ENCODE data around the gene ARL8B.
A peak's percentile ranks its signal among the peaks of the same experiment; 100 is the strongest.

Gene ARL8B

DNA sequence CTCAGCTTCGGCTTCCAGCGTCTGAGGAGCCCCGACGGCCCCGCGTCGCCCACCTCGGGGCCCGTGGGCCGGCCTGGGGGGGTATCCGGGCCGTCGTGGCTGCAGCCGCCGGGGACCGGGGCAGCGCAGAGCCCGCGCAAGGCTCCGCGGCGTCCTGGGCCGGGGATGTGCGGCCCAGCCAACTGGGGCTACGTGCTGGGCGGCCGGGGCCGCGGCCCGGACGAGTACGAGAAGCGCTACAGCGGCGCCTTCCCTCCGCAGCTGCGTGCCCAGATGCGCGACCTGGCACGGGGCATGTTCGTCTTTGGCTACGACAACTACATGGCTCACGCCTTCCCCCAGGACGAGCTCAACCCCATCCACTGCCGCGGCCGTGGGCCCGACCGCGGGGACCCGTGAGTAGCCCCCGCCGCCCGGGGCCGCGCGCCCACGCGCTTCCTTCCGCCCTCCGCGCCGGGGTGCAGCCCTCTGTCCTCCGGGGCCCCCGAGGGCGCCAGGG is 65.9 kb downstream of the ARL8B start:
- Mint-ChIP-seq H3K27ac (peak overlapping the region; percentile 96 to 99), H3K4me3 (peak overlapping the region; percentile 96 to 100), H3K36me3 (ENCODE audit: insufficient read depth) (peaks cover 26% of the 10 kb centered on the region), H3K4me1 (ENCODE audit: low read depth in 2 of 2) (peaks cover 35 to 36% of the 10 kb centered on the region in 2 donors), H3K9me3 (no peaks in the 10 kb centered on the region), H3K27me3 (no peaks in the 10 kb centered on the region)
- DNase-seq = peak; percentile 44 to 52 (median 51)
- ATAC-seq (replicated peaks) = peak; percentile 43

DNA sequence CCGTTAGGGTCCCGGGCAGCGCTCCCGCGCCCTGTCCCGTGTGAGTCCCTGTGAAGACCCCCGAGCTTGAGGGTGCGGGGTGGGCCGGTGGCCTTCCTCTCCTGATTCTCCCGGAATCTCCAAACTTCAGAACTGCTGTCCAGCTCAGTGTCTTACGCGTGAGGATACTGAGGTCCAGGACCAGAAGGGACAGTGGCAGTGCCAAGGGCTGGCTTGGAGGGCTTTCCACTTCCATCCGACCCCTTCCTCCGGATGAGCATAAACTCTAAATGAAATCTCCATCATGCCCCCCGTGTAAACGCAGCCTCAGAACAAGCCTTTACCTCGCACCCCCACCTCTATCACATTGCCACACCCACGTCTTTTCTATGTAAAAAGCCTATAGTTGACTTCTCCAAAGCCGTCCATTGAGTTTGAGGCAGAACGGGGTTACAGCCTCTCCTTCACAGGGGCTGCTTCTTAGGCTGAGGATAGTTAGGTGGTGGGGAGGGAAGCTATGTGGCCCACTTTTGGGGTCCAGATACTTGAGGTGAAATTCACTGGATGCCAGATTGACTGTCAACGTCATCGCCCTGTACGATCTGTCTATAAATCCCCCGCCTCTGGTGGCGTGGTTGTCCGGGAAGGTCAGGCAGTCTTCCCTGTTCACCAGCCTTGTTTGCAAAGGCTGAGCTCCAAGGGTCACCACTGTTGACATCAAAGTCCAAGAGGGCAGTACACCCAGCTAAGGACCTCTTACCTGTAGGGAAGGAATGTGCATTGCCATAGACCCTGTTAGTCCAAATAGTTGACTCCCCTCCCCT is 66.5 kb downstream of the ARL8B start:
- Mint-ChIP-seq H3K4me3 (peak overlapping the region; percentile 96 to 100), H3K9me3 (no peaks in the 10 kb centered on the region), H3K27ac (peak overlapping the region; percentile 96 to 99), H3K4me1 (ENCODE audit: low read depth in 2 of 2) (peaks cover 37 to 38% of the 10 kb centered on the region in 2 donors), H3K36me3 (ENCODE audit: insufficient read depth) (peaks cover 29% of the 10 kb centered on the region), H3K27me3 (no peaks in the 10 kb centered on the region)
- peak; percentile 38 to 52 (median 42) for DNase-seq
- peak; percentile 26 for ATAC-seq (replicated peaks)

- Mint-ChIP-seq H3K27me3 (no peaks in the 10 kb centered on the region), H3K9me3 (no peaks in the 10 kb centered on the region), H3K4me3 (peak overlapping the region; percentile 96 to 100), H3K36me3 (ENCODE audit: insufficient read depth) (peaks cover 32% of the 10 kb centered on the region), H3K4me1 (ENCODE audit: low read depth in 2 of 2) (peaks cover 53 to 55% of the 10 kb centered on the region in 2 donors), H3K27ac (peak overlapping the region; percentile 96 to 99)
- ATAC-seq (replicated peaks) = no peak
- DNase-seq = no peak
Observed at GRCh38 chr3:5190147-5190791, 68.2 kb downstream of the ARL8B start.

- Mint-ChIP-seq H3K4me1 (ENCODE audit: low read depth in 2 of 2) (peaks cover 57 to 69% of the 10 kb centered on the region in 2 donors), H3K27me3 (no peaks in the 10 kb centered on the region), H3K36me3 (ENCODE audit: insufficient read depth) (peaks cover 34% of the 10 kb centered on the region), H3K4me3 (peak overlapping the region; percentile 22 to 26), H3K9me3 (no peaks in the 10 kb centered on the region), H3K27ac (peak overlapping the region; percentile 56 to 91)
- DNase-seq (no peak), ATAC-seq (replicated peaks) (no peak)
Observed at GRCh38 chr3:5191555-5192304, 69.6 kb downstream of the ARL8B start.

GRCh38 chr3:5192571-5193365 is 70.7 kb downstream of the ARL8B start:
- Mint-ChIP-seq H3K27ac (peak overlapping the region; percentile 56 to 91), H3K9me3 (no peaks in the 10 kb centered on the region), H3K27me3 (no peaks in the 10 kb centered on the region), H3K4me1 (ENCODE audit: low read depth in 2 of 2) (peaks cover 66 to 80% of the 10 kb centered on the region in 2 donors), H3K36me3 (ENCODE audit: insufficient read depth) (peaks cover 39% of the 10 kb centered on the region), H3K4me3 (peak overlapping the region; percentile 22 to 26)
- DNase-seq (no peak), ATAC-seq (replicated peaks) (no peak)

GRCh38 chr3:5194341-5194740 is 72.2 kb downstream of the ARL8B start:
- ATAC-seq (replicated peaks) (no peak), DNase-seq (no peak)
- H3K4me1 Mint-ChIP-seq (ENCODE audit: low read depth in 2 of 2) = peaks cover 70 to 87% of the 10 kb centered on the region in 2 donors
- no peaks in the 10 kb centered on the region for H3K9me3 Mint-ChIP-seq
- peaks cover 38% of the 10 kb centered on the region for H3K36me3 Mint-ChIP-seq (ENCODE audit: insufficient read depth)
- H3K27ac Mint-ChIP-seq = peak overlapping the region; percentile 89 to 92
- H3K4me3 Mint-ChIP-seq = peak overlapping the region; percentile 49 to 53
- no peaks in the 10 kb centered on the region for H3K27me3 Mint-ChIP-seq

DNA sequence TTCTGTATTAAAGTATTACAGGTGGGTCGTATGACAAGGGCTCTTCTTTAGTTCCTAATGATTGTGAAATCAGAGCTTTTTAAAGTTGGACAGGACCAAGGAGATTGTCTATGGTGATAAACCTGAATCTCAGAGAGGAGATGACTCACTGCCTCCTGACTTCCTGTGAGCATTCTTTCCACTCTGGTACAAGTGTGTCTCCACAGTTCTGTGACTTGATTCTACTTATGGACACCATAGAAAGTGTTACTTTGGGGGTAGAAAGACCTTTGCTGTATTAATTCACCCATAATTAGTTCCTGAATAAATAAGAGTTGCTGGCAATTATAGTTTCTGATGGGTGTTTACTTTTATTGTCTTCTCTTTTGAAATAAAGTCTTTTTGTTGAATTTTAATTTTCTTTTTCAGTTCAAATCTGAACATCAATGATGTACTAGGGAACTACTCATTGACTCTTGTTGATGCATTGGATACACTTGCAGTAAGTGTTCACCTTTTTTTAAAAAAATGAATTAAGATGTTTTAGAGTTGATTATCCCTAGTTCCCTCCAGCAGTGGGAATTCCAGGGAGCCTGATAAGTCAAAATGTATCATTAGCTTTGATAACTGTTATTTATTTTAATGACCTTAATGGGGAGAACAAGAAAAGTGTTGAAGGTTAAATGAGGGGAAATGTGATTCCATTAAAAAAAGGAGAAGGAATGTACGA is 72.9 kb downstream of the ARL8B start:
- peaks cover 38% of the 10 kb centered on the region for H3K36me3 Mint-ChIP-seq (ENCODE audit: insufficient read depth)
- ATAC-seq (replicated peaks) = peak; percentile 73

DNA sequence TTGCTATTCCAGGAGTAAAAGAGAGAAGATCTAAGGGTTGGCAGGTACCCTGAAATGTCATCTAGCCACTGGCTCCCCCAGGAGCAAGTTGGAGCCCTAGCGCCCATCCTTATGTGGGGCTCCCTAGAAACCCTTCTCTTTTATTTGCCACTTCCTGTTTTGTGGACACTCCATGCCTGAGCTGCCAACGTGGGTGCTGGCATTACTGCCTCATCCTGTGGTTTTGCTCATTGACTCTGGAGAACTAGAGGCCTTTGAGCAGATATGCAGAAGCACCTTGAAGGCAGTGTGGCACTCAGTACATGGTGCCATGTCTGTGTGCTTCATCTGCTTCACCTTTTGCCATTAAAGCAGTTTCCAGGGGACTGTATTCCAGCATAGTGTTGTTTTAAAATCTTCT is 73.5 kb downstream of the ARL8B start:
- DNase-seq (no peak), ATAC-seq (replicated peaks) (no peak)
- H3K27me3 Mint-ChIP-seq = no peaks in the 10 kb centered on the region
- H3K36me3 Mint-ChIP-seq (ENCODE audit: insufficient read depth) = peaks cover 43% of the 10 kb centered on the region
- peak overlapping the region; percentile 89 to 92 for H3K27ac Mint-ChIP-seq
- H3K4me3 Mint-ChIP-seq = peak overlapping the region; percentile 49 to 53
- H3K4me1 Mint-ChIP-seq (ENCODE audit: low read depth in 2 of 2) = peaks cover 65 to 80% of the 10 kb centered on the region in 2 donors
- no peaks in the 10 kb centered on the region for H3K9me3 Mint-ChIP-seq

More for the DNA sequence above, 72.9 kb downstream of the ARL8B start:
- peak in 1 of 3 experiments; percentile 23 for DNase-seq
- peaks cover 70 to 82% of the 10 kb centered on the region in 2 donors for H3K4me1 Mint-ChIP-seq (ENCODE audit: low read depth in 2 of 2)
- H3K9me3 Mint-ChIP-seq = no peaks in the 10 kb centered on the region
- H3K27me3 Mint-ChIP-seq = no peaks in the 10 kb centered on the region
- H3K27ac Mint-ChIP-seq = peak overlapping the region; percentile 89 to 92
- peak overlapping the region; percentile 49 to 53 for H3K4me3 Mint-ChIP-seq

- H3K27ac Mint-ChIP-seq = peak overlapping the region; percentile 89 to 92
- peak overlapping the region; percentile 73 for H3K4me3 Mint-ChIP-seq
- peaks cover 53% of the 10 kb centered on the region for H3K36me3 Mint-ChIP-seq (ENCODE audit: insufficient read depth)
- DNase-seq (no peak), ATAC-seq (replicated peaks) (no peak)
- no peaks in the 10 kb centered on the region for H3K27me3 Mint-ChIP-seq
- no peaks in the 10 kb centered on the region for H3K9me3 Mint-ChIP-seq
- H3K4me1 Mint-ChIP-seq (ENCODE audit: low read depth in 2 of 2) = peaks cover 61 to 71% of the 10 kb centered on the region in 2 donors
Observed at GRCh38 chr3:5197022-5197421, 74.9 kb downstream of the ARL8B start.

DNA sequence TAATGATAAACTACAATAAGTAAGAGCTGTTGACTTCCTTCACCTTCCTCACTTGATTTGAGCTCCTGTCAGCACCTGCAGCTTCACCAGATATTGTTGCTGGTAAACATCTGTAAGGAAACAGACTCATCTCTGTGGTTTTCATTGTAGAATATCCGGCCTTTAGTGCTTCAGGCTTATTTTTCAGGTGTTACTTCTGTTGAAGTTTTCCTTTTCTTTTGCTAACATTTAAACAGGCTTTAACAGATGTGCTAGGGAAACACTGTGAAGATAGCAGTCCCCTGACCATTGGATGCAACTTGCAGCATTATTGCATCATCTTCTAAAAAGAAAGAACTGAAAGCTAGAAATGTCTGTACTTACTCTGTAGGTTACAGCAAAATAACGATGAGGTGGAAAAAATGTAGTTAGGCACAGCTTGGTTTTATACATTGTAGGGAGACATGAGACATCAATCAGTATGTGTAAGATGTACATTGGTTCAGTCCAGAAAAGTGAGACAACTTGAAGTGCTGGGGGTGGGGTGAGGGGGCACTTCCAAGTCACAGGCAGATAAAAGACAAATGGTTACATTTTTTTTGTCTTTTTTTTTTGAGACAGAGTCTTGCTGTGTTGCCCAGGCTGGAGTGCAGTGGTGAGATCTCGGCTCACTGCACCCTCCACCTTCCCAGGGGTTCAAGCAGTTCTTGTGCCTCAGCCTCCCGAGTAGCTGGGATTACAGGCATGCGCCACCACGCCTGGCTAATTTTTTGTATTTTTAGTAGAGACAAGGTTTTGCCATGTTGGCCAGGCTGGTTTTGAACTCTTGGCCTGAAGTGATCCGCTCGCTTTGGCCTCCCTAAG is 75.6 kb downstream of the ARL8B start:
- H3K9me3 Mint-ChIP-seq = no peaks in the 10 kb centered on the region

DNA sequence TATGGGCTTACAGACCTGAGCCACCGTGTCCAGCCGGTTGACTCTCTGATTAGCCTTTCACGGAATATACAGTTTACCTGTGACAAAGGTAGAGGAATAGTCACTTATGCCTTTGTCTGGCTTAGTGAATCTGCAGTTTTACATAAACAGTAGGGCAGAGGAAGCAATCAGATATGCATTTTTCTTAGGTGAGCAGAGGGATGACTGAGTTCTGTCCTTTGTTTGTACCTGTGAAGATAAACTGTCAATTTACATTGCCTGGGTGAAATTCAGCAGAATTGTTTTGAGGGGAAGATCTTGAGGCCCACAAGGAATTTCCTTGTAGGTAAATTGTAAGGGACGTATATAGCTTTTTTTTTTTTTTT is 76.2 kb downstream of the ARL8B start:
- H3K27me3 Mint-ChIP-seq = no peaks in the 10 kb centered on the region
- H3K4me3 Mint-ChIP-seq = peak overlapping the region; percentile 73
- no peak for DNase-seq
- H3K27ac Mint-ChIP-seq = peak overlapping the region; percentile 89 to 92
- H3K9me3 Mint-ChIP-seq = no peaks in the 10 kb centered on the region
- ATAC-seq (replicated peaks) = no peak
- H3K4me1 Mint-ChIP-seq (ENCODE audit: low read depth in 2 of 2) = peaks cover 50 to 60% of the 10 kb centered on the region in 2 donors
- peaks cover 62% of the 10 kb centered on the region for H3K36me3 Mint-ChIP-seq (ENCODE audit: insufficient read depth)

More for the DNA sequence above, 75.6 kb downstream of the ARL8B start:
- no peaks in the 10 kb centered on the region for H3K27me3 Mint-ChIP-seq
- peak; percentile 77 for ATAC-seq (replicated peaks)
- DNase-seq = peak; percentile 22 to 29 (median 24)
- H3K4me1 Mint-ChIP-seq (ENCODE audit: low read depth in 2 of 2) = peaks cover 54 to 65% of the 10 kb centered on the region in 2 donors
- H3K4me3 Mint-ChIP-seq = peak overlapping the region; percentile 73
- peaks cover 56% of the 10 kb centered on the region for H3K36me3 Mint-ChIP-seq (ENCODE audit: insufficient read depth)
- H3K27ac Mint-ChIP-seq = peak overlapping the region; percentile 89 to 92

Measured in effector memory CD8-positive, alpha-beta T cell (primary cell).